Sigmoid colon (tissue), 7 donors: ENCODE measurements around the gene MT1X. TPM values are rescaled to one million over a fixed set of nuclear protein-coding genes. Genes with fewer than 3 reads are reported as not detected.

ENCODE experiments used
- DNase-seq: peaks from one replicate; pipeline ENCODE4 v3.0.0-alpha.2; 2019
- H3K27ac ChIP-seq, 4 donors: fragments of 200-600 bp; sonication (generic); one replicate each; pipeline ENCODE4 v1.5.1; 2016 to 2019; ENCODE audit warnings: mild to moderate bottlenecking in 1 of 4
- H3K27me3 ChIP-seq, 3 donors: fragments of 200-600 bp; sonication (generic); one replicate each; pipeline ENCODE4 v1.5.1; 2019; ENCODE audit warnings: mild to moderate bottlenecking in 1 of 3
- H3K36me3 ChIP-seq, 4 donors: fragments of 200-600 bp; sonication (generic); one replicate each; pipeline ENCODE4 v1.5.1; 2016 to 2019
- H3K4me1 ChIP-seq, 4 donors: fragments of 200-600 bp; sonication (generic); one replicate each; pipeline ENCODE4 v1.5.1; 2017 to 2019
- H3K4me3 ChIP-seq, 4 donors: fragments of 200-600 bp; sonication (generic); one replicate each; pipeline ENCODE4 v1.5.1; 2017 to 2019; ENCODE audit warnings: mild to moderate bottlenecking in 2 of 4, moderate library complexity in 1 of 4
- H3K9me3 ChIP-seq, 4 donors: fragments of 200-600 bp in 3 of 4; sonication (generic) in 3 of 4; one replicate each; pipeline versions ENCODE4 v1.5.1 to v1.6.1; 2013 to 2019
- EP300 ChIP-seq, 4 donors: sonication (generic); formaldehyde crosslinking; IDR thresholded peaks; one replicate each; pipeline ENCODE4 v1.6.1; 2017; ENCODE audit warnings: antibody characterized with exemption in 4 of 4
- POLR2A ChIP-seq, 2 donors: fragments of 450-650 bp; IDR thresholded peaks; one replicate each; pipeline ENCODE4 v1.6.1; 2016; ENCODE audit warnings: antibody characterized with exemption in 2 of 2, mild to moderate bottlenecking in 2 of 2, moderate library complexity in 2 of 2
- POLR2AphosphoS5 ChIP-seq, 4 donors: sonication (generic); formaldehyde crosslinking; IDR thresholded peaks; one replicate each; pipeline ENCODE4 v1.6.1; 2017; ENCODE audit warnings: antibody characterized with exemption in 4 of 4
- WGBS, 2 donors: extraction: QIAGEN DNeasy Blood & Tissue Kit; methylation state at CpG; one replicate each; pipeline ENCODE4 v1.1.7; 2013; 5-methylcytosine and 5-hydroxymethylcytosine counted together
- intact Hi-C: fragments of 100-400 bp; cut with DNase I; formaldehyde crosslinking; loops from one replicate; pipeline ENCODE4 v1.15.1; 2023
- polyA plus RNA-seq, 3 donors: library from polyadenylated mRNA; stranded (reverse); fragments of 200-250 nt; gene quantifications; one replicate each; pipeline ENCODE4 v1.2.3, GENCODE V29; 2013
- total RNA-seq, 4 donors: library from RNA; depleted of rRNA; stranded (reverse); fragments of >200 nt; gene quantifications; one replicate each; pipeline ENCODE4 v1.1.0, GENCODE V29; 2016
- TF ChIP-seq, protein P1 (sequence below), 4 experiments: fragments of 450-650 bp in 3 of 4; fragments of 200-600 bp in 1 of 4; IDR thresholded peaks; one replicate each; pipeline ENCODE4 v1.5.1; 2016 to 2019; ENCODE audit warnings: antibody characterized with exemption in 4 of 4, mild to moderate bottlenecking in 3 of 4, moderate library complexity in 2 of 4
- donor health status: healthy with polysubstance abuse.
- donor health status: Bipolar disorder and iron deficiency.
- donor health status: healthy.

Gene MT1X
- total and polyA plus RNA-seq, 7 donors = 90.3 to 1,592 (median 414) TPM

- no peaks in the 10 kb centered on the region for H3K9me3 ChIP-seq
- no peaks in the 10 kb centered on the region for H3K27me3 ChIP-seq
- intact Hi-C loops = no loop called here
- peak overlapping the region; percentile 81 to 84 (median 83) for H3K27ac ChIP-seq
- WGBS, 2 donors = 47 to 50% methylated on average over 8 of the region's 8 CpGs
- TF ChIP-seq POLR2A (IDR thresholded peaks at IDR 0.05) (no peak), POLR2AphosphoS5 (IDR thresholded peaks at IDR 0.05) (no peak), EP300 (IDR thresholded peaks at IDR 0.05) (no peak)
- TF ChIP-seq, protein P1, sequence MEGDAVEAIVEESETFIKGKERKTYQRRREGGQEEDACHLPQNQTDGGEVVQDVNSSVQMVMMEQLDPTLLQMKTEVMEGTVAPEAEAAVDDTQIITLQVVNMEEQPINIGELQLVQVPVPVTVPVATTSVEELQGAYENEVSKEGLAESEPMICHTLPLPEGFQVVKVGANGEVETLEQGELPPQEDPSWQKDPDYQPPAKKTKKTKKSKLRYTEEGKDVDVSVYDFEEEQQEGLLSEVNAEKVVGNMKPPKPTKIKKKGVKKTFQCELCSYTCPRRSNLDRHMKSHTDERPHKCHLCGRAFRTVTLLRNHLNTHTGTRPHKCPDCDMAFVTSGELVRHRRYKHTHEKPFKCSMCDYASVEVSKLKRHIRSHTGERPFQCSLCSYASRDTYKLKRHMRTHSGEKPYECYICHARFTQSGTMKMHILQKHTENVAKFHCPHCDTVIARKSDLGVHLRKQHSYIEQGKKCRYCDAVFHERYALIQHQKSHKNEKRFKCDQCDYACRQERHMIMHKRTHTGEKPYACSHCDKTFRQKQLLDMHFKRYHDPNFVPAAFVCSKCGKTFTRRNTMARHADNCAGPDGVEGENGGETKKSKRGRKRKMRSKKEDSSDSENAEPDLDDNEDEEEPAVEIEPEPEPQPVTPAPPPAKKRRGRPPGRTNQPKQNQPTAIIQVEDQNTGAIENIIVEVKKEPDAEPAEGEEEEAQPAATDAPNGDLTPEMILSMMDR (IDR thresholded peaks at IDR 0.05) = no peak
- H3K4me1 ChIP-seq = peaks cover 0 to 27% (median 18%) of the 10 kb centered on the region in 4 donors
- H3K36me3 ChIP-seq = no peaks in the 10 kb centered on the region
- DNase-seq = no peak
- H3K4me3 ChIP-seq = peak overlapping the region; percentile 53 to 97 (median 86)
These were observed 46.9 kb downstream of the MT1X start for GRCh38 chr16:56728980-56729734.

- 0% methylated on average over 70 of the region's 70 CpGs for WGBS, 2 donors
- Histone ChIP-seq H3K27ac (peak within 1 kb of the TSS; percentile 81 to 84 (median 83)), H3K4me1 (peaks cover 0 to 27% (median 18%) of the 10 kb centered on the region in 4 donors), H3K27me3 (no peaks in the 10 kb centered on the region), H3K4me3 (peak within 1 kb of the TSS; percentile 53 to 97 (median 86)), H3K9me3 (no peaks in the 10 kb centered on the region), H3K36me3 (no peaks in the 10 kb centered on the region)
- intact Hi-C loops = loop anchor here (2.0 kb wide), 1 partner anchor 201 kb away; no protein-coding TSS in a partner anchor
- peak; percentile 96 for DNase-seq
- no peak for TF ChIP-seq EP300 (IDR thresholded peaks at IDR 0.05)
- TF ChIP-seq POLR2A (IDR thresholded peaks at IDR 0.05) = peak; percentile 12 to 28
- TF ChIP-seq POLR2AphosphoS5 (IDR thresholded peaks at IDR 0.05) = peak; percentile 71 to 91 (median 88)
These were observed 47.7 kb downstream of the MT1X start, which contains the start of gene NUP93 for GRCh38 chr16:56729735-56730662. Gene NUP93, plus strand, starts transcription at chr16:56730129. Its CDS starts 18,119 bp downstream, at chr16:56748248.

DNA sequence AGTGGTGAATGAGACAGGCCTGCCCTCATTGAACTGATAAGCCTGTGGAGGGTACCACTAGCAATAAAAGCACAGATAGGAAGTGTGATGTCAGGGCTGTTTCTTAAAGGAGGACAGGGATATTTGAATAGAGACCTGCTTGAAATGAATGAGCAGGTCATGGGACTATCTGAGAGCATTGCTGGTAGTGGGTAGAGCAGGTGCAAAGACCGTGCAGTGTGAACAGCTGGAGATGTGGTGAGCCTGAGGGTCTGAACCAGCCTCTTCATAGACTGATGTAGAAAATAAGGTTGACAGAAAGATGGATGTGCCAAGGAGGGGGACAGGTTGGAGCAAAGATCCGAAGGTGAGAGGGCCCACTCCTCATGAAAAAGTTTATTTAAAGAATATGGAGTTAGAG is 50.1 kb downstream of the MT1X start:
- WGBS, 2 donors = 86 to 93% methylated on average over 2 of the region's 2 CpGs
- no peak for TF ChIP-seq EP300 (IDR thresholded peaks at IDR 0.05)
- TF ChIP-seq, protein P1 (IDR thresholded peaks at IDR 0.05) = no peak
- peaks cover 0 to 25% (median 18%) of the 10 kb centered on the region in 4 donors for H3K4me1 ChIP-seq
- DNase-seq = no peak
- H3K36me3 ChIP-seq = no peaks in the 10 kb centered on the region
- no peak overlapping the region for H3K27ac ChIP-seq
- no peaks in the 10 kb centered on the region for H3K27me3 ChIP-seq
- intact Hi-C loops = no loop called here
- no peaks in the 10 kb centered on the region for H3K9me3 ChIP-seq
- no peak overlapping the region for H3K4me3 ChIP-seq

DNA sequence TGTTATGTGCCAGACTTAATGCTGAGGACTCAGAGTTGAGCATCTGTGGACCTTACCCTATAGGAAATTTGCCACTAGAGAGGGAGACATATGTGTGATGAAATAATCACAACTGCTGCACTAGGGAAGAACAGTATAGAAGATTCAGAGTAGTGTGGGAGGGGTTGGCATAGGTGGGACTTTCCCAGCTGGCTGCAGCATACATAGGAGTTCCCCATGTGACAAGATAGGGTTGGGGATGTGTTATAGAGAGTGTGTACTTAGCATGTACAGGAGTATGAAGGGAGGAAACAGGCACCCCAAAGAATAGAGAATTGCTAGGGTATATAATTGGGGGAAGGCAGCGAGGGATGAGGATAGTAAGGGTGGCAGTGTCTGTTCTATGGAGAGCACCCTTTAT is 50.6 kb downstream of the MT1X start:
- intact Hi-C loops = no loop called here
- Histone ChIP-seq H3K9me3 (no peaks in the 10 kb centered on the region), H3K4me3 (no peak overlapping the region), H3K4me1 (peaks cover 0 to 21% (median 18%) of the 10 kb centered on the region in 4 donors), H3K27me3 (no peaks in the 10 kb centered on the region), H3K36me3 (no peaks in the 10 kb centered on the region), H3K27ac (no peak overlapping the region)
- TF ChIP-seq POLR2AphosphoS5 (IDR thresholded peaks at IDR 0.05) (no peak), EP300 (IDR thresholded peaks at IDR 0.05) (no peak), POLR2A (IDR thresholded peaks at IDR 0.05) (no peak)
- TF ChIP-seq, protein P1 (IDR thresholded peaks at IDR 0.05) = no peak
- WGBS, 2 donors = 91 to 92% methylated on average over 1 of the region's 1 CpG
- DNase-seq = no peak

Other genes starting within 250 kb of the MT1X start
- 10 to 100 TPM; 40.4 to 51.7 (median 45.5) TPM for gene NUDT21, start 231.1 kb upstream of the MT1X start, total RNA-seq
- gene NUDT21, start 231.1 kb upstream of the MT1X start, polyA plus RNA-seq = 10 to 100 TPM; 33.0 to 47.3 (median 33.8) TPM
- gene OGFOD1, start 230.9 kb upstream of the MT1X start, total RNA-seq = 10 to 100 TPM; 13.6 to 34.1 (median 19.7) TPM
- 10 to 100 TPM in 1 of 3 donors, 1 to 10 TPM in 2; 6.6 to 15.8 (median 9.0) TPM for gene OGFOD1, start 230.9 kb upstream of the MT1X start, polyA plus RNA-seq
- 10 to 100 TPM; 40.8 to 74.2 (median 48.0) TPM for gene BBS2, start 162.4 kb upstream of the MT1X start, total RNA-seq
- gene BBS2, start 162.4 kb upstream of the MT1X start, polyA plus RNA-seq = 10 to 100 TPM; 13.2 to 33.6 (median 25.7) TPM
- gene MT4, start 117.4 kb upstream of the MT1X start, total RNA-seq = not detected
- gene MT4, start 117.4 kb upstream of the MT1X start, polyA plus RNA-seq = not detected
- 1 to 10 TPM in 2 of 4 donors, not detected in 2; 4.3 to 9.6 TPM for gene MT3, start 92.9 kb upstream of the MT1X start, total RNA-seq
- gene MT3, start 92.9 kb upstream of the MT1X start, polyA plus RNA-seq = 1 to 10 TPM; 3.5 to 6.0 (median 4.0) TPM
- 100 to 1,000 TPM in 2 of 4 donors, 10 to 100 TPM in 2; 37.5 to 161 (median 96.0) TPM for gene MT2A, start 73.9 kb upstream of the MT1X start, total RNA-seq
- gene MT2A, start 73.9 kb upstream of the MT1X start, polyA plus RNA-seq = 100 to 1,000 TPM; 320 to 968 (median 400) TPM
- gene MT1E, start 56.7 kb upstream of the MT1X start, total RNA-seq = 100 to 1,000 TPM in 2 of 4 donors, 10 to 100 TPM in 2; 96.9 to 295 (median 136) TPM
- 100 to 1,000 TPM in 2 of 3 donors, 10 to 100 TPM in 1; 82.0 to 813 (median 358) TPM for gene MT1E, start 56.7 kb upstream of the MT1X start, polyA plus RNA-seq
- gene MT1M, start 49.8 kb upstream of the MT1X start, total RNA-seq = 10 to 100 TPM in 2 of 4 donors, 1 to 10 TPM in 2; 3.9 to 40.7 (median 11.0) TPM
- 100 to 1,000 TPM in 1 of 3 donors, 10 to 100 TPM in 2; 12.5 to 106 (median 43.7) TPM for gene MT1M, start 49.8 kb upstream of the MT1X start, polyA plus RNA-seq
- gene MT1A, start 43.8 kb upstream of the MT1X start, total RNA-seq = 10 to 100 TPM in 2 of 4 donors, not detected in 2; 30.3 to 34.1 TPM
- 10 to 100 TPM; 13.9 to 63.4 (median 29.4) TPM for gene MT1A, start 43.8 kb upstream of the MT1X start, polyA plus RNA-seq
- not detected for gene MT1B, start 30.6 kb upstream of the MT1X start, total RNA-seq
- not detected for gene MT1B, start 30.6 kb upstream of the MT1X start, polyA plus RNA-seq
- 1 to 10 TPM in 3 of 4 donors, under 1 TPM in 1; 0.71 to 3.1 (median 2.6) TPM for gene MT1F, start 24.5 kb upstream of the MT1X start, total RNA-seq
- gene MT1F, start 24.5 kb upstream of the MT1X start, polyA plus RNA-seq = 100 to 1,000 TPM in 1 of 3 donors, 10 to 100 TPM in 1, 1 to 10 TPM in 1; 7.1 to 117 (median 48.1) TPM
- 10 to 100 TPM in 2 of 4 donors, 1 to 10 TPM in 2; 2.0 to 12.9 (median 7.8) TPM for gene MT1G, start 14.4 kb upstream of the MT1X start, total RNA-seq
- 1,000 to 10,000 TPM in 1 of 3 donors, 100 to 1,000 TPM in 1, 10 to 100 TPM in 1; 47.9 to 2,487 (median 601) TPM for gene MT1G, start 14.4 kb upstream of the MT1X start, polyA plus RNA-seq
- gene MT1H, start 12.7 kb upstream of the MT1X start, total RNA-seq = not detected
- 100 to 1,000 TPM in 2 of 3 donors, 1 to 10 TPM in 1; 2.0 to 581 (median 133) TPM for gene MT1H, start 12.7 kb upstream of the MT1X start, polyA plus RNA-seq
- gene NUP93, start 47.7 kb downstream of the MT1X start, total RNA-seq = 10 to 100 TPM; 20.2 to 35.5 (median 22.2) TPM
- 10 to 100 TPM; 13.8 to 35.8 (median 18.3) TPM for gene NUP93, start 47.7 kb downstream of the MT1X start, polyA plus RNA-seq
- not detected for gene SLC12A3, start 182.7 kb downstream of the MT1X start, total RNA-seq
- gene SLC12A3, start 182.7 kb downstream of the MT1X start, polyA plus RNA-seq = under 1 TPM in 1 of 3 donors, not detected in 2; 0.16 TPM
- 10 to 100 TPM; 63.1 to 93.1 (median 73.1) TPM for gene HERPUD1, start 249.7 kb downstream of the MT1X start, total RNA-seq
- gene HERPUD1, start 249.7 kb downstream of the MT1X start, polyA plus RNA-seq = 100 to 1,000 TPM in 1 of 3 donors, 10 to 100 TPM in 2; 54.1 to 119 (median 59.2) TPM